DMS53 treated with DMSO at 0.1 percent for 48 hours (cell line): Measurements from ENCODE around the gene SULT1A2.
A peak's percentile ranks its signal among the peaks of the same experiment; 100 is the strongest.
"Not testable (repeated sequence)": the region's sequence is repeated elsewhere in the genome, so short reads cannot be mapped to it uniquely, and the experiment has no call there.

Experiments used
- DNase-seq: peaks from one replicate; lab custom pipeline; 2025; ENCODE audit not compliant: unreplicated experiment; lab: John Stamatoyannopoulos, UW

Gene SULT1A2

DNA sequence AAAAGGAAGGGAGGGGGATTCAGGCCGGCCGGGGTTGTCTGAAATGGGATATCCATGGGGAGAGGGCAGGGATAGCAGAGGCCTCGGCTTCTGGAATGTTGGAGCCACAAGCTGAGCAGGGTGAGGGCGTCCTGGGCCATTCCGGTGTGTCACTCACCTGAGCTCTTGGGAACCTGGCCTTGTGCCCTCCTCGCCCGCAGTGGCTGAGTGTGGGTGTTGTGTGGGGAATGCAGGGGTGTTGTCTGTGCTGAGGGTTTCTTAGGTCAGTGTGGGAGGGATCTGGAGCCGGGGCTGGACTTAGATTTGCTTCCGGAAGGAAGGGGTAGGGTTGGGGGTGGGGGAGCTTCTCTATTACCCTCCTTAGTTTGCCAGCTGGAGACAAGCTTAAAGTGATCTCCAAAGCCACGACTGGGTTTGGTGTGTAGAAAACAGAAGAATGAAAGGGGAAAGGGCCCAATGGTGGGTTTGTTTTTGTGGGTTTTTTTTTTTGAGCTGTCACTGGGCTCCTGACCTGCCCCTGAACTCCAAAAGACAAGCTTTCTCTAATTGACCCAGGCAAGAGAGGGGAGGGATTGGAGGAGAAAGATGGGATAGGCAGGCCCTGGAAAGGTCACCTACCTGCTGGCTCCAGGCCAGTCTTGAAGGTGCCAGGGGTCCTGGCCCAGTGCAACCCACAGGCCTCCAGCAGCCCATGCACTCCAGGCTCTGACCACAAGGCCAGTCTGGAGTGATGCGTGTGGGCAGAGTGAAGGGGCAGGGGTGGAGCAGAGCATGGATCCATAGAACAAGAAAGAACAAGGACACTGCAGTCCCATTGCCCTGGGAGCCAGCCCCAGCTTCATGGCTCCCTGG lies at the start of gene SULT1A2:
Gene SULT1A2, minus strand, starts transcription at position 211 of the 852 bp plus-strand sequence. CDS start 1,120 bp downstream, outside the sequence.
- DNase-seq = no peak

DNA sequence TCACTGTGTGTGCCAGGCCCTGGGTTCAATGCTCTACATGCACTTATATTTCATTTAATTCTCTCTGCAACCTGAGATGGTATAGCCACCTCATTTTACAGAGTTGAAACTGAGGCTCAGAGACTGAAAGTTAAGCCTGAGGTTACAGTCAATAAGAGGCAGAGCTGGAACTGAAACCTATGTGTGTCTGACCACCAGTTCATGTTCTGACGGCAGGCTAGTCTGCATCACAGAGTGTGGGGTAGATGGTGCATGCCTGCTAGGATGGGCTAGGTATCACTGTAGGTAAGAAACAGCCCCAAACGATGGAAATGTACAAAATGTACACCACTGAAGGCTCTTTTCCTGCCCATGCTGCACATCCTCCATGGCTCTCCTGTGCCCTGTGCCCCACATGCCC lies 43.1 kb upstream of the SULT1A2 start:
- not testable (repeated sequence) for DNase-seq

DNA sequence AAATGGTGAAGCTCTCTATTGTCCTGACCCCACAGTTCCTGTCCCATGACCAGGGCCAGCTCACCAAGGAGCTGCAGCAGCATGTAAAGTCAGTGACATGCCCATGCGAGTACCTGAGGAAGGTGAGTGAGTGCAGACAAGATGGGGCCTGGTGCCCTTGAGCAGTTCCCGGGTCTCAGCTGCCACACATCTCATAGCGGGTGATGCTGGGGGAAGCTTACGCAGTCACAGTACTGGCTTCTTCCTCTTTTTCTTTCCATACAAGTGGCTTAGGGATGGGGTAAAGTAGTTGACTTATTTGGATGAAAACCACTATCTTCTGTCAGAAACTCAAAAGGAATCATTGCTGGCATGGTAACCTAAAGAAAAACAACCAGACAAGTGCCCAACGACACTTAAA lies 41.5 kb upstream of the SULT1A2 start:
- not testable (repeated sequence) for DNase-seq

DNA sequence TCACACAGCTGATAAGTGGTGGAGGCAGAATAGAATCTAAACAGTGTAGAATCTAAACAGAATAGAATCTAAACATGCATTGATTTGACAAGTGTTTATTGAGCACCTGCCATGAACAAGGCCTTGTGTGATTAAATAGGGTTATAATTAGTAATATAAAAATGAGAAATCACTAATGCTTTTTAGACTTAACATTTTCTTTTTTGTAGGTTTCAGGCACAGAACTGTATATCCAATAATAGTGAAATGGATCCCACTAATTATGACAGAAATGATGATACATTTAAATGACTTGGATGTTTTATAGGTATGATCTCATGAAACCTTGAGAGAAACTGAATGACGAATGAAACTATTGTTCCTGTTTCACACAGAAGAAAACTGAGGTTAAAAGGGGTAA lies 40.9 kb upstream of the SULT1A2 start, which contains the start of gene NPIPB8:
Gene NPIPB8, plus strand, starts transcription at position 301 of the 400 bp plus-strand sequence. CDS start 296 bp downstream, outside the sequence.
- DNase-seq = not testable (repeated sequence)

DNA sequence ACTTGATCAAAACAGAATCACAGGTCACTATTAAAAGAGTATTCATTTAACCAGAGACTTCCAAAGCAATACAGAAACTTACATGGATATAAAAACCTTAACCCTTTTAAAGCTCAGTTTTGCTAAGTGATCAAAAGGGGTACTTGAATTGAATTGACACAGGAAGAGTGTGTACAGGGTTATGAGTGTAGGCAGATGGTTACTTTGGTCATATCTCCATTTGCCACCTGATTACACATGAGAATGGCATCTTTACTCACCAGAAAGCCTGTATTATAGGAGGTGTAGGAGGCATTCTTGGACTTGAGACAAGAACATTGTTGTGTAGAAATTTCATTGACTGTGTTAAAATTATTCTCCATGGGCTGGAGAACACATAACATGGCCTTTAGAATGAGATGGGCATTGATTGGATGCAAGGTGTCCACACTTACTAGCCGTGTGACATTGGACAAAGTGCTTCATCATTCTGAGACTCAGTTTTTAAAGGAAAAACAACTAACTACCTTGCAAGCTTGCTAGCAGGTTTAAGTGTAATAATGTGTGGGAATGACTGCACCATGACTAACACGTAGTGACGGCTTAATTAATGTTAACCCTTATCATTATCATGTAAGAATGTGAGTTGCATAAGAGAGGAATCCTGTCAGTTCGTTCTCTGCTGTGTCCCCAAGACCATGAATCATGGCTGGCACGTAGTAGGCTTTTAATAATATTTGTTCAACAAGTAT lies 39.4 kb upstream of the SULT1A2 start:
- not testable (repeated sequence) for DNase-seq

DNA sequence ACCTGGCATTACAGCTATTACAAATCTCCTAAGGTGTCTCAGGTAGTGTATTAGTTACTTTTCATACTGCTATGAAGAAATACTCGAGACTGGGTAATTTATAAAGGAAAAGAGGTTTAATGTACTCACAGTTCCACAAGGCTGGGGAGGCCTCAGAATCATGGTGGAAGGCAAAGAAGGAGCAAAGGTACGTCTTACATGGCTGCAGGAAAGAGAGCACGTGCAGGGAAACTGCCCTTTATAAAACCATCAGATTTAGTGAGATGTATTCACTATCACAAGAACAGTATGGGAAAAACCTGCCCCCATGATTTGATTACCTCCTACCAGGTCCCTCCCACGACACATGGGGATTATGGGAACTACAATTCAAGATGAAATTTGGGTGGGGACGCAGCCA lies 34.1 kb upstream of the SULT1A2 start:
- not testable (repeated sequence) for DNase-seq

DNA sequence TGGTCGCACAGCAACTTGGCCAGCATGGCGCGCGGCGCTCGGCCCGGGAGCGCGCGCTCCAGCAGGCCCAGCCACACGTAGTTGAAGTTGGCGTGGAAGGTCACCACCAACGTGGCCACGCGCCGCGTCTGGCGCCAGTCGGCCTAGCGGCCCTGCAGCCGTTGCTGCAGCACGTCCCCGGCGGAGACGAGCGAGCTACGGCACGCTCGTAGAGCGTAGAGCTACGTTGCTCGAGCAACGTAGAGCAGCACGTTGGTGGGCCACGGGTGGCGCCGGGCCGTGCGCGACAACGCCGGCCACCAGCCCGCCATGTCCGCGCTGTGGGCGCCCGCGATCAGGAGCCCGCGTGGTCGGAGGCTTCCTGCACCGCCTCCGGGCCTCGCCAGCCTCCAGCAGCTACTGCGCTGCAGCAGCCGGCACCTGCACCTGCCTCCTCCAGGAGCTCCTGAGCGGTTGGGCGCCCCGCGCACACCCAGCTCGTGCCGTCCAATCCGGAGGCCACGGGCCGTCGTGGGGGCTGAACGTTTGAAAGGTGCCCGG lies 26.4 kb upstream of the SULT1A2 start:
- peak; percentile 49 for DNase-seq

DNA sequence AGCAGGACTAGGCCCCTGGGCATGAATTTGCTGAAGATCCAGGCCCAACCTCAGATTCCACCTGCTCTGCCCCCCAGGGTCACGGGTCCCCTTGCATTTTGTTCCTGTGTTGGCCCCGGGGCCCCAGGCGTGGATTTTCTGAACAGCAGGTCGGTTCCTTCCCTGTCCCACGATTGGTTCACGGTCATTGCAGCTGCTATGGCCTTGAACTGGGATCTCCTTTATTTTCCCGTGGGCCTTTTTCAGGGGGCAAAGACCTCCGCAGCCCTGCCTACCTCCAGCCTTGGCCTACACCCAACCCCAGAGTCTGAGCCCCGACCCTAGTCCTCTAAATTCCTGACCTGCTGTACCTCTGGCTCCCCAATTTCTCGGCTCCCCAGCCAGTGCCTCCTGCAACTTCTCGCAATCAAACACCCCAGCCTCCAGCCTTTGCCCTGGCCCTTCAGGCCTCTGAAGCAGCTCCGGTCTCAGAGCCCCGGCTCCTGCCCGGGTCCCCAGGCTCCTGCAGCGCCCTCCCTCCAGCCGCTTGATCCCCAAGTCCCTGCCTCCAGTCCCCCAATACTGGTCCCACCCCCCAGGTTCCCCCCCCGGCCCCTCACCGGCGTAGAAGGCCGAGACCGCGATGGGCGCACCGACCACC lies 25.8 kb upstream of the SULT1A2 start:
- not testable (repeated sequence) for DNase-seq

DNA sequence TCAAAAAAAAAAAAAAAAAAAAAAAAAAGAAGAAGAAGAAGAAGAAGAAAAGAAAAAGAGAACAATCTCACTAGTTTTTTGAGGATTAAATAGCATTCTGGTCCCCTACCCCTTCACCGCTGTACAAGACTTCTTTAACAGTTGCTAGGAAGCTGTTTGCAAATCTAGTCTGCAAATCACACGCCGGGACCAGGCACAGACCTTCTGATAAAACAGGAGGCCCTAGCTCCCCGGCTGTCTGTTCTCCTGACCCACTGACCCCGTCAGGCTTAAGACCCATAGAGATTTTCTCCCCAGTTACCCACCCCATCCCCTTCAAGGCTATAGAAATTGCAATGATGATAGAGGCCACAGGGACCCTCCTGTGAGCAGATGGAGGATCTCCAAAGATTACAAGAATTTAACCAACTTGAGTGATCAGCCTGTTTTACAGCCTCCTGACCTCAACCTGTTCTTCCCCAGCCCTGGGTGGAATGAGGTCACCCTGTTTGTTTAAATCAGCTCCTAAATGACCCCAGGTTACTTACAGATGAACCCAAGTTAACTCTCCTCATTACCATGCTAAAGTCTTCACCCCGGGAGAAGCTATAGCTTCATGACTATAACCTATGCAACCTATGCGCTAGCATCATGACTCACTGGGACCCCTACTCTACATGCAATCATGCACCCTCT lies 24.8 kb upstream of the SULT1A2 start:
- DNase-seq = no peak

DNA sequence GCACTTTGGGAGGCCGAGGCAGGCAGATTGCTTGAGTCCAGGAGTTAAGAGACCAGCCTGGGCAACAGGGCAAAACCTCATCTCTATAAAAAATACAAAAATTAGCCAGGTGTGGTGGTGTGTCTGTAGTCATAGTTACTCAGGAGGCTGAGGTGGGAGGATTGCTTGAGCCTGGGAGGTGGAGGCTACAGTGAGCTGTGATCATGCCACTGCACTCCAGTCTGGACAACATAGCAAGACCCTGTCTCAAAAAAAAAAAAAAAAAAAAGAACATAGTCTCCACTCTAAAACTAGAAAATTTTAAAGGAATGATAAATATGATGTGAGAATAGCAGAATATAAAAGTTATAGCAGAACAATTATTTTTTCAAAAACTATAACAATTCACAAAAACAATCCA lies 23.5 kb upstream of the SULT1A2 start:
- DNase-seq = not testable (repeated sequence)

DNA sequence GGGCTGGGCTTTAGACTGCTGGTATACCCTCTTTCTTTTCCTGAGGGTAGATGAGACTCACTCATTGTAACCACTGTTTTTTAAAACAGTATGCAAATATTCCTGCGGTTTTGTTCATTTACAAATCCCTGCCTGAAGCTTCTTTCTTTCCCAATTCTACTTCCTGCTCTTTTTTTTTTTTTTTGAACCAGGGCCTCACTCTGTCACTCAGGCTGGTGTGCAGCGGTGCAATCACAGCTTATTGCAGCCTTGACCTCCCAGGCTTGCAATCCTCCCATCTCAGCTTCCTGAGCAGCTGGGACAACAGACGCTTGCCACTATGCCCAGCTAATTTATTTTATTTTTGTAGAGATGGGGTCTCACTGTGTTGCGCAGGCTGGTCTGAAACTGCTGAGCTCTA lies 21.0 kb upstream of the SULT1A2 start:
- DNase-seq = no peak

DNA sequence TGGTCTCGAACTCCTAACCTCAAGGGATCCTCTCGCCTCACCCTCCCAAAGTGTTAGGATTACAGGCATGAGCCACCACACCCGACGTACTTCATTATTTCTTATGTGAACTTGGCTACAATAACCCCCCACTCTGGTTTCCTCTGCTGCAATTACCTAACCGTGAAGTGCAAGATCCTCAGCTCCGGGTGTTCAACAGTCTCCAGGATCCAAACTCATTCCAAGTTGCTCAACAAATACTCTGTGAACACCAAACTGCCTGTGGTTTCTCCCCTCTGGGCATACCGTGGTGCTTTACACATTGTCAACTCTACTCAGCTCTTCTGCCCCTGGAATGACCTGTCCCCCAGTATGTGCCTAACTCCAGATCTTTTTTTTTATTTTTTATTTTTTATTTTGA lies 19.8 kb upstream of the SULT1A2 start:
- DNase-seq = no peak

DNA sequence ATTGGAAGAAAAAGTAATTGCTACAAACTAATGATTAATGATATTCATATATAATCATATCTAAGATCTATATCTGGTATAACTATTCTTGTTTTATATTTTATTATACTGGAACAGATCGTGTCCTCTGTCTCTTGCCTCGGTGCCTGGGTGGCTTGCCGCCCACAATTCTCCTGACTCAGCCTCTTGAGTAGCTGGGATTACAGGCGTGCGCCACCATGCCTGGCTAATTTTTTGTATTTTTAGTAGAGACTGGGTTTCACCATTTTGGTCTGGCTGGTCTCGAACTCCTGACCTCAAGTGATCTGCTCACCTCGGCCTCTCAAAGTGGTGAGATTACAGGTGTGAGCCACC lies 19.4 kb upstream of the SULT1A2 start:
- not testable (repeated sequence) for DNase-seq

DNA sequence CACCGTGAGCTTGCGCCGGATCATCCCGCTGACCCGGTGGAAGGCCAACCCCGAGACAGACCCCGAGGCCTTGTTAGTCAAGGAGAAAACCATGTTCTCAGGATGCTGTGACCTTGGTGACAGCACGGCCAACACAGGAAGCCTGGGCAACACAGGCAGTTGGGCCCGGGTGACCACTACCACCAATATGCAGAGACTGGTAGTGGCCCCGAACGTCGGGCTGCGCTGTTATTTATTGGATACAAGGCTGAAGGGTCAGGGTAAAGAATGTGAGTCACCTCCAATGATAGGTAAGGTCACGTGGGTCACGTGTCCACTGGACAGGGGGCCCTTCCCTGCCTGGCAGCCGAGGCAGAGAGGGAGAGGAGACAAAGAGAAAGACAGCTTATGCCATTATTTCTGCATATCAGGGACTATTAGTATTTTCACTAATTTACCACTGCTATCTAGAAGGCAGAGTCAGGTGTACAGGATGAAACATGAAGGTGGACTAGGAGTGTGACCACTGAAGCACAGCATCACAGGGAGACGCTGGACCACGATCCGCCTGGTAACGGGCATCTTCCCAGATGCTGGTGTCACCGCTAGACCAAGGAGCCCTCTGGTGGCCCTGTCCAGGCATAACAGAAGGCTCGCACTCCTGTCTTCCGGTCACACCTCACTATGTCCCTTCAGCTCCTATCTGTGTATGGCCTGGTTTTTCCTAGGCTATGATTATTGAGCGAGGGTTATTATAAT lies 18.8 kb upstream of the SULT1A2 start:
- peak; percentile 8 for DNase-seq

DNA sequence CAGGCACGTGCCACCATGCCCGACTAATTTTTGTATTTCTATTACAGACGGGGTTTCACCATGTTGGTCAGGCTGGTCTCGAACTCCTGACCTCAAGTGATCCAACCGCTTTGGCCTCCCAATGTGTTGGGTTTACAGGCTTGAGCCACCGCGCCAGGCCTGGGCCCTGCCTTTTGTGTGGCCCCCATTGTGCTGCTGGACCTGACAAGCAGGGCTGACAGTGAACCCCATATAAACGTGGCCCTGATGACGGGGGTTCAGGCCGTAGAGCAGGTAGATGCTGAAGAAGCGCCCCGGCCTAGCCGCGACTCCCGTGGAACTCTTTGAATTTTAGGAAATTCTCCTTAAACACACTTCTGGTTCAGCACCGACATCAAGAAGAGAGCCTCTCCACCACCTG lies 17.7 kb upstream of the SULT1A2 start:
- DNase-seq = not testable (repeated sequence)

DNA sequence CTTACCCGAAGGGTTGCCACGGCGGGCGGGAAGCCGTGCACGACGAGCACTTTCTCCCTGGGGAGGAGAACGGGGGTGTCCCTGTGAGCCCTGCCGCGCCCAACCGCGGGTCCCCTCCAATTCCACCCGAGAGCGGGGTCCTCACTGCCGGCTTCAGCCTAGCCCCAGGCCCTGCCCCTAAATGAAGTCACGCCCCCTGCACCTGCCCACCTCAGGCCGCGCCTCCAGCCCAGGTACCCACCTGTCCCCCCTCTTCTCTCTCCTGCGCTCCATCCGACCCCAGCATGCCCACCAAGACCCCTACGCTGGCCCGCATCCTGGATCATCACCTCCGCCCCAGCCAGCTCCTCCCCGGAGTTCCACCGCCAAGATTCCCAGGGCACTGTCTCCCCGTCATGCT lies 17.1 kb upstream of the SULT1A2 start:
- not testable (repeated sequence) for DNase-seq

DNA sequence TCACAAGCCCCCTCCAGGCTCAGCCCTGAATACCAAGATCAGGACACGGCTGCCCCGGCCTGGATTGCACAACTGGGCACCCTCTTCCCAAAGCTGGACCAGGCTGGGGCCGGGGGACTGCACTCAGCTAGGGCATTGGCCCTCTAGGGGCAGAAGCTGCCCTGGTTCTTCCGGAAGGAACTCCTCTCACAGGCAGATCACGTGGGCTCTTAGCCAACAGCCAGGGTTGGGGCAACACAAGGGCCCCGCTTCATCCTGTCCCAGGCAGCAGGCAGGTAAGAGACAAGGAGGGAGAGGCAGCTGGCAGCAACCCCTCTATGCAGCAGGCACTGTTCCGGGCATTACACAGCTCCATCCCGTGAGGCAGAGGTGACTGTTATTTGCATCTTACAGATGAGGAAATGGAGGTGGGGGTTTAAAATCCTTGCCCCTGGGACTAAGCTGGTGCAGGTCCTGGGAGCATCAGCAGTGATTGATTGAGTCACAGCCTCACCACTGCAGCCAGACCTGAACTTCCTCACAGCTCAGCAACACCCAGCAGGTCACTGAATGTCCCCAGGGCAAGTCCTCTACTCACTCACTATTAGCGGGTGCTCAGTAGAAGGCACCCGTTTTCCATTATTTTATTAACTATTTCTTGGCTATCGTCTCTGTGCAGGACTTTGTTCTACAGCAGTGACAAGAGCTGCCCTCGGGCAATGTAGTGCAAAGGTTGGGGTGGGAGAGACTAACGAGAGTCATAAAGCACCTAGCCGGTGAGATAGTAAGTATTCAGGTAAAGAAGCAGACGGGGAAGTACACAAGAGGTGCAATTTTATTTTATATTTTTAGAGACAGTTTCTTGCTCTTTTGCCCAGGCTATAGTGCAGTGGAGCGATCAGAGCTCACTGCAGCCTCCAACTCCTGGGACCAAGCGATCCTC lies 15.8 kb upstream of the SULT1A2 start:
- DNase-seq = not testable (repeated sequence)

DNA sequence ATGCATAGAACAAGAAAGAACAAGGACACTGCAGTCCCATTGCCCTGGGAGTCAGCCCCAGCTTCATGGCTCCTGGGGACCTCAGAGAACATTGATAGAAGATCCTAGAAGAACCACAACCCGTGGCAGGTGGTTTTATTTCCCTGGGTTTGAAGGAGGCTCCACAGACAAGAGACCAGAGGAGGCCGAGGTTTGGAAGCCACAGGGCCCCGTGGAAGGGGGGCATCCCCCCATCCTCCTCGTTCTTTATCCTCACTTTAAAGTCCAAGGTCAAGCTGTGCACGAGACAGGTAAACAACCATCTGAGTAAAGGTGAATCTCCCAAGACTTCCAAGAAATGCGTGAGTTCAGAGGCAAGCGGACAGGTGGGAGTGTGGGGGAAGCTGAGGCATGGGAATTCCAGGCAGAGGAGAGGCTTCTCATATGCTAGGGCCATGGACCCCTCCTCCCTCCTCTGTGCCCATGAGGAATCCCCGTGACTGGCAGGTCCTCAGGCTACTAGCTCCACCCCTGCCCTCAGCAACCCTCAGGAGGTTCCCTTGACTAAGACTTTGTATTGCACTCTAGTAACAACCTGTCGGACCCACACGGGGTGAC lies 13.8 kb upstream of the SULT1A2 start:
- no peak for DNase-seq
